K562 (cell line): ENCODE measurements around the gene ITGB6. TPM values are rescaled to one million over a fixed set of nuclear protein-coding genes. Genes with fewer than 3 reads are reported as not detected.

Experiments
- ATAC-seq: fragments of 200-7000 bp; cut with Tn5 transposase; 3 replicates; pipeline ENCODE4 v1.9.1; 2020; ENCODE audit warnings: moderate library complexity
- BruUV-seq: library from RNA; stranded (reverse); fragments of 400-500 nt; replicated peaks from 2 replicates; lab custom pipeline; 2021; lab: Mats Ljungman, UMichigan
- CTCF ChIA-PET: fragments of 300-600 bp; formaldehyde crosslinking; extraction: SDS; loops from one replicate; lab custom pipeline; 2021; ENCODE audit warnings: low intra/inter-chr PET ratio; lab: Yijun Ruan, JAX
- POLR2A ChIA-PET: fragments of 300-600, 350-650 bp; sonication (Branson Sonifier 250); formaldehyde crosslinking; extraction: SDS; loops from one replicate; lab custom pipeline; 2021; ENCODE audit warnings: antibody characterized with exemption, inconsistent platforms; lab: Yijun Ruan, JAX
- DNase-seq, 4 experiments: peaks; one replicate each; pipeline versions ENCODE4 v3.0.0 to v3.0.0-alpha.2; 2011 to 2018; ENCODE audit warnings: low spot score in 3 of 4, mixed read lengths in 3 of 4; ENCODE audit errors: extremely low read depth in 1 of 4
- FAIRE-seq: peaks from 2 replicates; lab custom pipeline; 2011; peaks lifted over from hg19 to GRCh38; lab: Jason Lieb, UNC
- H2AFZ ChIP-seq: 2 replicates; pipeline ENCODE4 v1.6.0; 2011; ENCODE audit warnings: low read depth, low read length, control low read depth, inconsistent platforms
- H3K27ac ChIP-seq: fragments of 200-600 bp; 3 replicates; pipeline ENCODE4 v1.8.0; 2011; ENCODE audit warnings: low read depth, mild to moderate bottlenecking, control low read depth, inconsistent platforms, low read length, moderate library complexity, mixed read lengths; ENCODE audit errors: extremely low read depth
- H3K27me3 ChIP-seq, 2 experiments: fragments of 300-600 bp in 1 of 2; 2 replicates in 1 of 2; 3 replicates in 1 of 2; pipeline versions ENCODE4 v1.6.0 to v1.8.0; 2011; ENCODE audit warnings: inconsistent platforms in 2 of 2, low read length in 2 of 2, mild to moderate bottlenecking in 1 of 2, mixed read lengths in 1 of 2, moderate library complexity in 1 of 2; ENCODE audit not compliant: control insufficient read depth in 2 of 2, insufficient read depth in 2 of 2
- H3K36me3 ChIP-seq: fragments of 300-600 bp; 3 replicates; pipeline ENCODE4 v1.8.0; 2011; ENCODE audit warnings: mild to moderate bottlenecking, low read length, inconsistent platforms; ENCODE audit not compliant: control insufficient read depth, insufficient read depth
- H3K4me1 ChIP-seq, 2 experiments: fragments of 200-600 bp in 1 of 2; replicated peaks in 1 of 2; 2 replicates in 1 of 2; 3 replicates in 1 of 2; pipeline versions ENCODE4 v1.5.1 to v1.8.0; 2011; ENCODE audit warnings: inconsistent platforms in 2 of 2, low read length in 2 of 2, mild to moderate bottlenecking in 1 of 2, mixed read lengths in 1 of 2, moderate library complexity in 1 of 2; ENCODE audit not compliant: control insufficient read depth in 2 of 2, insufficient read depth in 2 of 2
- H3K4me2 ChIP-seq: 2 replicates; pipeline ENCODE4 v1.6.1; 2011; ENCODE audit warnings: low read length, control low read depth, inconsistent platforms, mixed read lengths; ENCODE audit not compliant: insufficient read depth
- H3K4me3 ChIP-seq: fragments of 200-600 bp; sonication (generic), shearing (Covaris generic); 2 replicates; pipeline ENCODE4 v1.5.1; 2016; ENCODE audit warnings: control low read depth, inconsistent platforms
- H3K79me2 ChIP-seq: fragments of 200-600 bp; 3 replicates; pipeline ENCODE4 v1.8.0; 2011; ENCODE audit warnings: low read length, inconsistent platforms; ENCODE audit not compliant: control insufficient read depth, insufficient read depth
- H3K9ac ChIP-seq, 2 experiments: 2 replicates each; pipeline versions ENCODE4 v1.6.0 to v1.6.1; 2011; ENCODE audit warnings: low read depth in 2 of 2, low read length in 2 of 2, control low read depth in 1 of 2, inconsistent platforms in 1 of 2, mild to moderate bottlenecking in 1 of 2, mixed read lengths in 1 of 2; ENCODE audit not compliant: insufficient read depth in 1 of 2
- H3K9me1 ChIP-seq: one replicate; pipeline ENCODE4 v1.6.0; 2011; ENCODE audit warnings: inconsistent platforms, mild to moderate bottlenecking, low read length, moderate library complexity; ENCODE audit not compliant: control insufficient read depth, insufficient read depth
- H3K9me3 ChIP-seq: replicated peaks from 2 replicates; pipeline ENCODE4 v1.5.1; 2011; ENCODE audit warnings: low read depth, low read length, inconsistent platforms; ENCODE audit not compliant: control insufficient read depth, insufficient read depth
- H4K20me1 ChIP-seq: replicated peaks from 2 replicates; pipeline ENCODE4 v1.6.1; 2011; ENCODE audit warnings: low read length, inconsistent platforms, mixed read lengths; ENCODE audit not compliant: control insufficient read depth, insufficient read depth
- ATF3 ChIP-seq, 2 experiments: fragments of 450-650 bp in 1 of 2; sonication (generic) in 1 of 2; formaldehyde crosslinking in 1 of 2; IDR thresholded peaks in 1 of 2; conservative IDR thresholded peaks in 1 of 2; 2 replicates each; pipeline versions ENCODE4 v1.6.1 to v1.8.1; 2016 to 2023; ENCODE audit warnings: mild to moderate bottlenecking in 2 of 2, moderate library complexity in 2 of 2, inconsistent platforms in 1 of 2, missing genetic modification reagents in 1 of 2
- C11orf30 ChIP-seq: fragments of 450-650 bp; IDR thresholded peaks from 2 replicates; pipeline ENCODE4 v1.6.1; 2016; ENCODE audit warnings: low read depth, mild to moderate bottlenecking
- CCAR2 ChIP-seq: fragments of 200-400 bp; formaldehyde crosslinking; IDR thresholded peaks from 2 replicates; pipeline ENCODE4 v1.6.1; 2017; ENCODE audit warnings: mild to moderate bottlenecking, low read depth, low read length
- CXXC5 ChIP-seq: fragments of 250-450 bp; sonication (Bioruptor Pico); IDR thresholded peaks from 2 replicates; pipeline ENCODE4 v1.8.0; 2022; ENCODE audit warnings: inconsistent platforms, mild to moderate bottlenecking, moderate library complexity
- FOSL1 ChIP-seq: fragments of 200-800 bp; sonication (Bioruptor generic); conservative IDR thresholded peaks from 2 replicates; pipeline ENCODE4 v1.6.1; 2016; ENCODE audit warnings: missing genetic modification characterization, missing compliant biosample characterization
- KLF16 ChIP-seq: IDR thresholded peaks from 2 replicates; pipeline ENCODE4 v1.6.1; 2016; ENCODE audit warnings: antibody characterized with exemption
- NFE2 ChIP-seq: IDR thresholded peaks from 2 replicates; pipeline ENCODE4 v1.6.1; 2014; ENCODE audit warnings: antibody characterized with exemption, low read depth
- POLR2AphosphoS5 ChIP-seq: IDR thresholded peaks from 2 replicates; pipeline ENCODE4 v1.6.1; 2011; ENCODE audit warnings: mild to moderate bottlenecking, low read depth, low read length, moderate library complexity; ENCODE audit not compliant: control insufficient read depth, insufficient read depth
- PTTG1 ChIP-seq: fragments of 450-650 bp; IDR thresholded peaks from 2 replicates; pipeline ENCODE4 v1.6.1; 2016; ENCODE audit warnings: low read depth, mild to moderate bottlenecking, missing genetic modification characterization, missing compliant biosample characterization
- REST ChIP-seq, 2 experiments: fragments of 450-650 bp; formaldehyde crosslinking in 1 of 2; IDR thresholded peaks; 2 replicates each; pipeline versions ENCODE4 v1.4.0 to v1.6.1; 2014 to 2020; ENCODE audit warnings: mild to moderate bottlenecking in 2 of 2, borderline replicate concordance in 1 of 2, low read depth in 1 of 2
- U2AF1 ChIP-seq: fragments of 200-400 bp; formaldehyde crosslinking; optimal IDR thresholded peaks from 2 replicates; pipeline ENCODE3; 2017; ENCODE audit warnings: mild to moderate bottlenecking, low read depth, low read length, moderate library complexity
- ZBTB12 ChIP-seq: fragments of 250-450 bp; sonication (Bioruptor Pico); IDR thresholded peaks from 2 replicates; pipeline ENCODE4 v1.4.0; 2020
- ZKSCAN3 ChIP-seq: fragments of 250-450 bp; sonication (Bioruptor Pico); IDR thresholded peaks from 2 replicates; pipeline ENCODE4 v1.4.0; 2020
- WGBS: fragments of 100-300 bp; shearing (Covaris generic); methylation state at CpG from one replicate; pipeline ENCODE4 v1.1.6; 2016; ENCODE audit warnings: low coverage, mixed read lengths; ENCODE audit not compliant: insufficient coverage; ENCODE audit errors: missing lambda C conversion rate; 5-methylcytosine and 5-hydroxymethylcytosine counted together
- in situ Hi-C: fragments of 300-500 bp; cut with MboI; formaldehyde crosslinking; loops from 4 replicates; pipeline ENCODE4 v1.15.0; 2018; ENCODE audit warnings: inconsistent platforms, mixed read lengths
- intact Hi-C: fragments of 100-400 bp; cut with micrococcal nuclease; formaldehyde crosslinking; loops from 2 replicates; pipeline ENCODE4 v1.14.2; 2022
- polyA plus RNA-seq, 8 experiments: library from polyadenylated mRNA; depleted of rRNA in 4 of 8; stranded (reverse) in 5 of 8; unstranded in 3 of 8; fragments of >200 nt; fragmentation: Nextera tagmentation in 2 of 8; fragmentation: Illumina TruSeq in 1 of 8; extraction: Ambion mirVana in 2 of 8; extraction: Trizol in 1 of 8; gene quantifications; 2 replicates each; pipeline versions ENCODE4 v1.2.1 to v1.2.3, GENCODE V29; 2011 to 2014; ENCODE audit warnings: inconsistent platforms in 1 of 8, missing spikeins in 1 of 8
- total RNA-seq, 7 experiments: library from RNA; depleted of rRNA in 6 of 7; stranded (reverse); fragments of >200 nt in 6 of 7; fragmentation: Illumina TruSeq in 2 of 7; extraction: Trizol in 2 of 7; gene quantifications; 2 replicates each; pipeline versions ENCODE4 v1.2.1 to v1.2.3, GENCODE V29; 2011 to 2021; ENCODE audit warnings: low replicate concordance in 1 of 7

Gene ITGB6
- total and polyA plus RNA-seq, 9 of the 15 experiments (the other 6 are each of a cell fraction or from before 2014, with no cell fraction given): 0.18 TPM; not detected in 8

- Histone ChIP-seq H3K9ac (no peak overlapping the region), H3K9me3 (no peaks in the 10 kb centered on the region), H3K27me3 (no peaks in the 10 kb centered on the region), H4K20me1 (no peaks in the 10 kb centered on the region), H3K79me2 (no peaks in the 10 kb centered on the region), H3K9me1 (no peaks in the 10 kb centered on the region), H3K27ac (no peak overlapping the region), H3K4me3 (no peak overlapping the region), H3K4me1 (no peaks in the 10 kb centered on the region), H3K4me2 (no peak overlapping the region), H3K36me3 (no peaks in the 10 kb centered on the region), H2AFZ (no peak overlapping the region)
- intact Hi-C loops: no loop called here
- in situ Hi-C loops: no loop called here
- FAIRE-seq (no peak), ATAC-seq (peak; percentile 56; the same call in 1 of the 3 replicates), DNase-seq (peak; percentile 20 to 28 (median 24))
- WGBS: 0% methylated on average over 3 of the region's 3 CpGs
- POLR2A ChIA-PET: no interaction called here
- BruUV-seq: no TSS peak
- CTCF ChIA-PET: no interaction called here
- TF ChIP-seq FOSL1 (tag) (peak; percentile 87), CXXC5 (CRISPR knock-in tag) (no peak), POLR2AphosphoS5 (no peak), U2AF1 (no peak), ZBTB12 (CRISPR knock-in tag) (no peak), KLF16 (no peak), CCAR2 (no peak), PTTG1 (tag) (no peak), NFE2 (0 out of 2 replicates have a peak, but pooled peaks have one; percentile 8), ZKSCAN3 (CRISPR knock-in tag) (no peak), ATF3 (IDR thresholded peaks at IDR 0.05) (peak; percentile 94), ATF3 (CRISPR knock-in tag; conservative IDR thresholded peaks at IDR 0.05) (no peak), REST (IDR thresholded peaks at IDR 0.05; ENCODE audit: borderline replicate concordance) (no peak), REST (CRISPR knock-in tag; IDR thresholded peaks at IDR 0.05; ENCODE audit: low read depth) (no peak), C11orf30 (0 out of 2 replicates have a peak, but pooled peaks have one; percentile 8)
Measured at GRCh38 chr2:160224060-160224459, 24.0 kb upstream of the ITGB6 start.
